GM21529 (cell line): ENCODE results near the gene SYCE1.
"Not testable (repeated sequence)": the region's sequence is repeated elsewhere in the genome, so short reads cannot be mapped to it uniquely, and the experiment has no call there.

Source experiments
- ATAC-seq: cut with Tn5 transposase; IDR thresholded peaks from one replicate; pipeline ENCODE4 v1.9.1; 2021; ENCODE audit not compliant: unreplicated experiment

SYCE1 gene

GRCh38 chr10:133565441-133566294, at the start of gene SYCE1:
SYCE1 (minus strand) TSS chr10:133565583; CDS start chr10:133565529, 54 bp downstream.
- ATAC-seq, result no peak

GRCh38 chr10:133614830-133615580, 49.6 kb upstream of the SYCE1 start:
- no peak for ATAC-seq

- ATAC-seq, result no peak
Measured at GRCh38 chr10:133613699-133614098, 48.3 kb upstream of the SYCE1 start.

GRCh38 chr10:133611079-133611478, 45.7 kb upstream of the SYCE1 start:
- ATAC-seq, result no peak

- no peak for ATAC-seq
Measured at GRCh38 chr10:133608855-133609254, 43.5 kb upstream of the SYCE1 start.

GRCh38 chr10:133603434-133603833, 38.1 kb upstream of the SYCE1 start:
- not testable (repeated sequence) for ATAC-seq

- ATAC-seq, result no peak
Measured at GRCh38 chr10:133600657-133601056, 35.3 kb upstream of the SYCE1 start.

GRCh38 chr10:133599869-133600268, 34.5 kb upstream of the SYCE1 start:
- not testable (repeated sequence) for ATAC-seq

GRCh38 chr10:133592716-133593115, 27.3 kb upstream of the SYCE1 start:
- ATAC-seq, result no peak

GRCh38 chr10:133590970-133591359, 25.6 kb upstream of the SYCE1 start:
- ATAC-seq, result no peak

- no peak for ATAC-seq
Measured at GRCh38 chr10:133590226-133590969, 25.0 kb upstream of the SYCE1 start.

- not testable (repeated sequence) for ATAC-seq
Measured at GRCh38 chr10:133577037-133577436, 11.7 kb upstream of the SYCE1 start.

- not testable (repeated sequence) for ATAC-seq
Measured at GRCh38 chr10:133573460-133573859, 8.1 kb upstream of the SYCE1 start.

GRCh38 chr10:133572055-133572454, 6.7 kb upstream of the SYCE1 start:
- not testable (repeated sequence) for ATAC-seq

GRCh38 chr10:133569801-133570200, 4.4 kb upstream of the SYCE1 start:
- not testable (repeated sequence) for ATAC-seq

- ATAC-seq, result not testable (repeated sequence)
Measured at GRCh38 chr10:133568831-133569527, 3.6 kb upstream of the SYCE1 start.

- no peak for ATAC-seq
Measured at GRCh38 chr10:133568287-133568614, 2.9 kb upstream of the SYCE1 start.

- no peak for ATAC-seq
Measured at GRCh38 chr10:133567609-133568286, 2.4 kb upstream of the SYCE1 start.

GRCh38 chr10:133567119-133567518, 1.7 kb upstream of the SYCE1 start:
- ATAC-seq, result no peak

GRCh38 chr10:133564816-133565215, 567 bp downstream of the SYCE1 start:
- no peak for ATAC-seq
